ENCODE measurements around the gene DGKB.

The DGKB gene

DNA sequence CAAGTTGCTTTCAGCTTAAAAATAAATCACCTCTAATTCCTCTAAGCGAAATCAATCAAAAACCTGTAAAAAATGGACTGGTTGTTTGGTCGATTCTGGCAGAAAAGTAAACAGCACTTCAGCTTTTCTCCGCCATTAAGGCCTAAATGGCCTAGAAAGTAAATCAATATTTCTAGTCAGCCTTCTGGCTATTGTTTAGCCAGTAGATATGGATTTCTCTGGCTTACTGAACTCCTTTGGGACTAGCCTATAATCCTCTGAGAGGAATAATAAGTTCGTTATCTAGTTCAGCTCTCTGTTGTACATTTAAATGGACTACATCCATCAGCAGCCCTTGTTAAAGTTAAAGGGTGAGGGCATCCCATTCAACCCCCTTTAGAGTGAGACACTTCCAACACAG, 513.0 kb downstream of the DGKB start:
- ChIA-PET POLR2A (no interaction called here), CTCF (interaction anchor here (0.6 to 0.7 kb wide), 2 partner anchors 208 to 1109 kb away, joined by 3 read pairs; no protein-coding TSS in a partner anchor)
- TF ChIP-seq CTBP1 (IDR thresholded peaks at IDR 0.05; ENCODE audit: borderline replicate concordance) (peak; percentile 97), FOXM1 (IDR thresholded peaks at IDR 0.05; ENCODE audit: borderline replicate concordance) (peak; percentile 54; the same call in 1 of the 2 replicates), FOXA1 (IDR thresholded peaks at IDR 0.05) (peak; percentile 85; the same call in 1 of the 2 replicates), BHLHE40 (IDR thresholded peaks at IDR 0.05; ENCODE audit: borderline replicate concordance) (no peak), ZNF384 (IDR thresholded peaks at IDR 0.05) (peak; percentile 71), TARDBP (IDR thresholded peaks at IDR 0.05) (no peak), LEF1 (IDR thresholded peaks at IDR 0.05; ENCODE audit: borderline replicate concordance) (peak; percentile 87; the same call in 1 of the 2 replicates), L3MBTL2 (conservative IDR thresholded peaks at IDR 0.05) (no peak; the same call in 1 of the 2 replicates), ARNT (IDR thresholded peaks at IDR 0.05) (peak; percentile 41), FOXK2 (IDR thresholded peaks at IDR 0.05) (peak; percentile 58; the same call in 1 of the 2 replicates)
- TF ChIP-seq, protein P1, sequence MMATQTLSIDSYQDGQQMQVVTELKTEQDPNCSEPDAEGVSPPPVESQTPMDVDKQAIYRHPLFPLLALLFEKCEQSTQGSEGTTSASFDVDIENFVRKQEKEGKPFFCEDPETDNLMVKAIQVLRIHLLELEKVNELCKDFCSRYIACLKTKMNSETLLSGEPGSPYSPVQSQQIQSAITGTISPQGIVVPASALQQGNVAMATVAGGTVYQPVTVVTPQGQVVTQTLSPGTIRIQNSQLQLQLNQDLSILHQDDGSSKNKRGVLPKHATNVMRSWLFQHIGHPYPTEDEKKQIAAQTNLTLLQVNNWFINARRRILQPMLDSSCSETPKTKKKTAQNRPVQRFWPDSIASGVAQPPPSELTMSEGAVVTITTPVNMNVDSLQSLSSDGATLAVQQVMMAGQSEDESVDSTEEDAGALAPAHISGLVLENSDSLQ (IDR thresholded peaks at IDR 0.05): peak; percentile 93
- DNase-seq (ENCODE audit: extremely low spot score): peak; percentile 46

DNA sequence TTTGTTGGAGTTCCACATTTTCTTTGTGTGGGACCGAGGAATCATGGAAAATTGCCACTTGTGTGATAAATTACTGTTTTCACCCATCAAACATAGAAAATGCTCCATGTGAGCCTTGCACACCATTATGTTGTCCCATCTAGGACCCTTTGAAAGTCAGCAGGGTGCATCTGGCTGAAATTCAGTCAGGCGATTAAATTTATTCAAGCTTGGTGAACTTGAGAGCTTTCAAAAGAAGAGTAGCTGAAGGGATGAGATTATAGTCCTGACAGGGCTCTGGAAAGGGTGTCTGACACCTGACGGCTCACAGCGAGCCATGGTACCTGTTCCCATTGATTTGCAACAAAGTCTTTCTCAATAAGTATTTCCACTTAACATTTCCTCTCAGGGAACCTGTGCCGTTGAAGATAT, 513.4 kb downstream of the DGKB start:
- peak; percentile 45 for DNase-seq (ENCODE audit: extremely low spot score)
- TF ChIP-seq TARDBP (IDR thresholded peaks at IDR 0.05) (no peak), BHLHE40 (IDR thresholded peaks at IDR 0.05; ENCODE audit: borderline replicate concordance) (no peak), FOXK2 (IDR thresholded peaks at IDR 0.05) (no peak), SUZ12 (IDR thresholded peaks at IDR 0.05) (no peak), FOXM1 (IDR thresholded peaks at IDR 0.05; ENCODE audit: borderline replicate concordance) (no peak), SP1 (IDR thresholded peaks at IDR 0.05) (no peak), FOXA1 (IDR thresholded peaks at IDR 0.05) (no peak), ARNT (IDR thresholded peaks at IDR 0.05) (no peak)
- TF ChIP-seq, protein P1 (IDR thresholded peaks at IDR 0.05): no peak
- POLR2A ChIA-PET: no interaction called here
- CTCF ChIA-PET: interaction anchor here (0.6 to 0.7 kb wide), 2 partner anchors 208 to 1108 kb away, joined by 3 read pairs; no protein-coding TSS in a partner anchor

DNA sequence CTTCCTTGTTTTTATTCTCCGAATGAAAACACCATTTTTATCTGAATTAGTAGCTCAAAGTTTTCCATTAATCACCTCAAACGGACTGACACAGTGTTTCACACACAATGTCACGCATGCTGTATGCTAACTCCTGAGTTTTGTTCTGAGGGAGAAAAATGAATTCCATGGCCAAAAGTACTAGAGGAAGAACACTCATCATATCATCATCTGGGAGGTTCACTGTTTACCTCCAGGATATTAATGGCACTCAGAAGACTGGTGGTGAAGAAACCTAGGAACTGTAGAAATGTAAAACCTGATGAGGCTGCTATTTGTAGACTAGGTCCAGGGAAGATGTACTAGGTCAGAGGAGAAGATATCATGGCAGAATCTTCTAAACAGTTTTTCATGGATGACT, 517.5 kb downstream of the DGKB start:
- DNase-seq (ENCODE audit: extremely low spot score): no peak
- POLR2A ChIA-PET: no interaction called here
- CTCF ChIA-PET: no interaction called here
- TF ChIP-seq FOXA1 (IDR thresholded peaks at IDR 0.05): no peak
- TF ChIP-seq TARDBP (IDR thresholded peaks at IDR 0.05): no peak
- TF ChIP-seq FOXK2 (IDR thresholded peaks at IDR 0.05): no peak
- no peak for TF ChIP-seq CTBP1 (IDR thresholded peaks at IDR 0.05; ENCODE audit: borderline replicate concordance)
- TF ChIP-seq, protein P1 (IDR thresholded peaks at IDR 0.05): no peak
- TF ChIP-seq HDGF (IDR thresholded peaks at IDR 0.05; ENCODE audit: borderline replicate concordance): no peak
- no peak for TF ChIP-seq ELF4 (IDR thresholded peaks at IDR 0.05)
- TF ChIP-seq ARNT (IDR thresholded peaks at IDR 0.05): no peak
- no peak for TF ChIP-seq SUZ12 (IDR thresholded peaks at IDR 0.05)
- no peak for TF ChIP-seq L3MBTL2 (conservative IDR thresholded peaks at IDR 0.05)
- TF ChIP-seq LEF1 (IDR thresholded peaks at IDR 0.05; ENCODE audit: borderline replicate concordance): no peak
- TF ChIP-seq SP1 (IDR thresholded peaks at IDR 0.05): no peak
- TF ChIP-seq NFRKB (IDR thresholded peaks at IDR 0.05): no peak
- no peak for TF ChIP-seq ZNF384 (IDR thresholded peaks at IDR 0.05)
- TF ChIP-seq FOXM1 (IDR thresholded peaks at IDR 0.05; ENCODE audit: borderline replicate concordance): no peak

DNA sequence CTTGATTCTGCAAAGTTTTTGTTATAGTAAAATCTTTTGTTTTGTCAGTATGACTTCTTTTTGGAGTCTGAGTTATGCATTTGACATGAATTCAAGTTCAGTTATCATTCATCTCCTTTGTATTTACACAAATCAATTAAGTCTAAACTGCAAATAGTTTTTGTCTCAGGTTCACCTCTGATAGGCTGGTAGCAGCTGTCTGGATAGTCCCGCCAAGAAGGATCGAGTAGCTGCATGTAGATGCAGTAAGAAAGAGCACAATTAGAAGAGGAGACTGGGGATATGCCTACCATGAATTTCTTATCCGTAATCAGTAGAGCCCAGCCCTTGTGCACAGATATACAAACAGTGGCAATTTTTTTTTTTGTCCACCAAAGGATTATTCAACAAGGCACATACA, 520.6 kb downstream of the DGKB start:
- no peak for TF ChIP-seq FOXM1 (IDR thresholded peaks at IDR 0.05; ENCODE audit: borderline replicate concordance)
- no peak for TF ChIP-seq TARDBP (IDR thresholded peaks at IDR 0.05)
- TF ChIP-seq SP1 (IDR thresholded peaks at IDR 0.05): no peak
- no peak for TF ChIP-seq BHLHE40 (IDR thresholded peaks at IDR 0.05; ENCODE audit: borderline replicate concordance)
- TF ChIP-seq L3MBTL2 (conservative IDR thresholded peaks at IDR 0.05): no peak
- TF ChIP-seq FOXK2 (IDR thresholded peaks at IDR 0.05): no peak
- no peak for TF ChIP-seq CTBP1 (IDR thresholded peaks at IDR 0.05; ENCODE audit: borderline replicate concordance)
- no peak for TF ChIP-seq ELF4 (IDR thresholded peaks at IDR 0.05)
- TF ChIP-seq NFRKB (IDR thresholded peaks at IDR 0.05): no peak
- TF ChIP-seq FOXA1 (IDR thresholded peaks at IDR 0.05): no peak
- no peak for TF ChIP-seq LEF1 (IDR thresholded peaks at IDR 0.05; ENCODE audit: borderline replicate concordance)
- TF ChIP-seq ARNT (IDR thresholded peaks at IDR 0.05): no peak
- no peak for TF ChIP-seq SUZ12 (IDR thresholded peaks at IDR 0.05)
- TF ChIP-seq, protein P1 (IDR thresholded peaks at IDR 0.05): no peak
- no peak for TF ChIP-seq ZNF384 (IDR thresholded peaks at IDR 0.05)
- TF ChIP-seq HDGF (IDR thresholded peaks at IDR 0.05; ENCODE audit: borderline replicate concordance): no peak
- CTCF ChIA-PET: no interaction called here

DNA sequence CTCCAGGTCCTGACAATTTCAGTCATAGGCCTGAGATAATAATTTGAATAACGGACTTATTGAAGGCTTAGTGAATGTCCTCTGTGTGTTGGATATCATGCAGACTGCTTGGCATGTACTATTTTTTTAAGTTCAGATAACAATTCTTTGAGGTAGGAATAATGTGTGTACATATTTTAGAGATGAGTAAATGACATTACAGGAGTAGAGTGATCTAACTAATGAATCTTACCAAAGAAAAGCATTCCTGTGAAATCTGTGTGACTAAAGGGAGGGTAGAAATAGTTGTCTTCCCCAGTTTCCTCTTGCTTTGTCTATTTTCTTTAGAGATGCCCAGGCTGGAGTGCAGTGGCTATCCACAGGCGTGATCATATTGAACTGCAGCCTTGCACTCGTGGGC, 521.2 kb downstream of the DGKB start:
- ChIA-PET CTCF (no interaction called here), POLR2A (no interaction called here)
- TF ChIP-seq SUZ12 (IDR thresholded peaks at IDR 0.05) (no peak), FOXA1 (IDR thresholded peaks at IDR 0.05) (no peak), FOXK2 (IDR thresholded peaks at IDR 0.05) (no peak)
- no peak for DNase-seq (ENCODE audit: extremely low spot score)

More for the DNA sequence above, 520.6 kb downstream of the DGKB start:
- POLR2A ChIA-PET: no interaction called here
- DNase-seq (ENCODE audit: extremely low spot score): no peak

DNA sequence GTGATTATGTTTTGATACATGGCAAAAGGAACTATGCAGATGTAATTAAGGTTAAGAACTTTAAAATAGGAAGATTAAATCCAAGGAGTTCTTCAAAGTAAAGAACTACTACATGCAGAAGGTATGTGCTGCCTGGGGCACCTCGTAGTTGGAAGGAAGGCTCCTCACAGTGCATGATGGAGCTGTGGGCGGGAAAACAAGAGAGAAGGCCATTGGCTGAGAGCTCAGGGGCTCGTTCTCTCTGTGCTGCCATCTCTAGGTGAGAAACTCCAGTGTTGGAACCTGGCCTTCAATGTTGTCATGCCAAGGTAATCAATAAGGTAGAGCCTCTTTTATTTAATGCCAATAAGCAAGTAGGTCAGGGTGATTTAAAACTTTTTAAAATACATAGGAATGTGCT, 521.7 kb downstream of the DGKB start:
- ChIA-PET CTCF (no interaction called here), POLR2A (no interaction called here)
- TF ChIP-seq L3MBTL2 (conservative IDR thresholded peaks at IDR 0.05) (peak; percentile 67), FOXM1 (IDR thresholded peaks at IDR 0.05; ENCODE audit: borderline replicate concordance) (no peak)
- no peak for DNase-seq (ENCODE audit: extremely low spot score)

All from HEK293T (cell line).